Breast epithelium (tissue), 4 donors: ENCODE results near the gene MT4. TPM values are rescaled to one million over a fixed set of nuclear protein-coding genes. Genes with fewer than 3 reads are reported as not detected.

Experiments
- DNase-seq, 2 donors: peaks; one replicate each; pipeline ENCODE4 v3.0.0-alpha.2; 2019; ENCODE audit warnings: low spot score in 2 of 2
- H3K27ac ChIP-seq, 2 donors: fragments of 200-600 bp; sonication (generic) in 1 of 2; one replicate each; pipeline ENCODE4 v1.5.1; 2016 to 2019; ENCODE audit warnings: mild to moderate bottlenecking in 1 of 2
- H3K27me3 ChIP-seq, 2 donors: fragments of 200-600 bp; sonication (generic) in 1 of 2; one replicate each; pipeline versions ENCODE4 v1.5.1 to v1.6.0; 2017 to 2019; ENCODE audit warnings: control low read depth in 1 of 2, mild to moderate bottlenecking in 1 of 2
- H3K36me3 ChIP-seq: fragments of 200-600 bp; one replicate; pipeline ENCODE4 v1.5.1; 2019
- H3K4me1 ChIP-seq, 2 donors: fragments of 200-600 bp; sonication (generic); one replicate each; pipeline ENCODE4 v1.5.1; 2016 to 2019; ENCODE audit warnings: control low read depth in 1 of 2
- H3K4me3 ChIP-seq, 3 donors: fragments of 200-600 bp; sonication (generic); 1 replicate in 2 of 3; 2 replicates in 1 of 3; pipeline ENCODE4 v1.5.1; 2016 to 2019; ENCODE audit warnings: mild to moderate bottlenecking in 3 of 3, moderate library complexity in 2 of 3
- H3K9me3 ChIP-seq, 2 donors: fragments of 200-600 bp; sonication (generic) in 1 of 2; one replicate each; pipeline ENCODE4 v1.5.1; 2016 to 2019; ENCODE audit warnings: control low read depth in 1 of 2
- POLR2A ChIP-seq: fragments of 450-650 bp; IDR thresholded peaks from one replicate; pipeline ENCODE4 v1.6.1; 2016; ENCODE audit warnings: antibody characterized with exemption, mild to moderate bottlenecking, moderate library complexity
- POLR2AphosphoS5 ChIP-seq, 3 donors: sonication (generic); formaldehyde crosslinking; IDR thresholded peaks; one replicate each; pipeline ENCODE4 v1.6.1; 2017; ENCODE audit warnings: antibody characterized with exemption in 3 of 3
- intact Hi-C: fragments of 100-400 bp; cut with DNase I; formaldehyde crosslinking; loops from one replicate; pipeline ENCODE4 v1.15.1; 2023; ENCODE audit warnings: low total_unique reads
- total RNA-seq, 3 donors: library from RNA; depleted of rRNA; stranded (reverse); fragments of >200 nt; gene quantifications; one replicate each; pipeline ENCODE4 v1.1.0, GENCODE V29; 2016
- TF ChIP-seq, protein P1 (sequence below), 3 donors: fragments of 450-650 bp; IDR thresholded peaks; one replicate each; pipeline ENCODE4 v1.5.1; 2016 to 2017; ENCODE audit warnings: antibody characterized with exemption in 3 of 3, mild to moderate bottlenecking in 3 of 3, moderate library complexity in 3 of 3

The MT4 gene
- total RNA-seq, 3 donors from 2014 or later: not detected

- peaks cover 7 to 13% of the 10 kb centered on the region in 2 donors for H3K4me1 ChIP-seq
- no peak overlapping the region for H3K4me3 ChIP-seq
- no peaks in the 10 kb centered on the region for H3K27me3 ChIP-seq
- TF ChIP-seq, protein P1, sequence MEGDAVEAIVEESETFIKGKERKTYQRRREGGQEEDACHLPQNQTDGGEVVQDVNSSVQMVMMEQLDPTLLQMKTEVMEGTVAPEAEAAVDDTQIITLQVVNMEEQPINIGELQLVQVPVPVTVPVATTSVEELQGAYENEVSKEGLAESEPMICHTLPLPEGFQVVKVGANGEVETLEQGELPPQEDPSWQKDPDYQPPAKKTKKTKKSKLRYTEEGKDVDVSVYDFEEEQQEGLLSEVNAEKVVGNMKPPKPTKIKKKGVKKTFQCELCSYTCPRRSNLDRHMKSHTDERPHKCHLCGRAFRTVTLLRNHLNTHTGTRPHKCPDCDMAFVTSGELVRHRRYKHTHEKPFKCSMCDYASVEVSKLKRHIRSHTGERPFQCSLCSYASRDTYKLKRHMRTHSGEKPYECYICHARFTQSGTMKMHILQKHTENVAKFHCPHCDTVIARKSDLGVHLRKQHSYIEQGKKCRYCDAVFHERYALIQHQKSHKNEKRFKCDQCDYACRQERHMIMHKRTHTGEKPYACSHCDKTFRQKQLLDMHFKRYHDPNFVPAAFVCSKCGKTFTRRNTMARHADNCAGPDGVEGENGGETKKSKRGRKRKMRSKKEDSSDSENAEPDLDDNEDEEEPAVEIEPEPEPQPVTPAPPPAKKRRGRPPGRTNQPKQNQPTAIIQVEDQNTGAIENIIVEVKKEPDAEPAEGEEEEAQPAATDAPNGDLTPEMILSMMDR (IDR thresholded peaks at IDR 0.05): no peak
- TF ChIP-seq POLR2AphosphoS5 (IDR thresholded peaks at IDR 0.05) (no peak), POLR2A (no peak)
- H3K36me3 ChIP-seq: no peaks in the 10 kb centered on the region
- no peak for DNase-seq
- H3K27ac ChIP-seq: peak overlapping the region; percentile 96 to 99
- intact Hi-C loops: no loop called here
- H3K9me3 ChIP-seq: no peaks in the 10 kb centered on the region
Measured at GRCh38 chr16:56604966-56605365, 40.1 kb downstream of the MT4 start.

GRCh38 chr16:56605475-56605874 lies 40.6 kb downstream of the MT4 start:
- TF ChIP-seq POLR2AphosphoS5 (IDR thresholded peaks at IDR 0.05) (no peak), POLR2A (no peak)
- TF ChIP-seq, protein P1 (IDR thresholded peaks at IDR 0.05): no peak
- no peaks in the 10 kb centered on the region for H3K36me3 ChIP-seq
- intact Hi-C loops: no loop called here
- no peaks in the 10 kb centered on the region for H3K27me3 ChIP-seq
- no peaks in the 10 kb centered on the region for H3K9me3 ChIP-seq
- no peak overlapping the region for H3K4me3 ChIP-seq
- DNase-seq: no peak
- H3K27ac ChIP-seq: peak overlapping the region; percentile 96 to 99
- peaks cover 12 to 13% of the 10 kb centered on the region in 2 donors for H3K4me1 ChIP-seq

- peaks cover 15 to 17% of the 10 kb centered on the region in 2 donors for H3K4me1 ChIP-seq
- intact Hi-C loops: no loop called here
- no peaks in the 10 kb centered on the region for H3K9me3 ChIP-seq
- no peaks in the 10 kb centered on the region for H3K27me3 ChIP-seq
- no peaks in the 10 kb centered on the region for H3K36me3 ChIP-seq
- peak overlapping the region in 1 of 3 donors; percentile 86 for H3K4me3 ChIP-seq
- TF ChIP-seq POLR2AphosphoS5 (IDR thresholded peaks at IDR 0.05) (no peak), POLR2A (no peak)
- TF ChIP-seq, protein P1 (IDR thresholded peaks at IDR 0.05): no peak
- peak in 1 of 2 donors; percentile 61 for DNase-seq
- H3K27ac ChIP-seq: peak overlapping the region; percentile 96 to 99
Measured at GRCh38 chr16:56606071-56606475, 41.2 kb downstream of the MT4 start.

DNA sequence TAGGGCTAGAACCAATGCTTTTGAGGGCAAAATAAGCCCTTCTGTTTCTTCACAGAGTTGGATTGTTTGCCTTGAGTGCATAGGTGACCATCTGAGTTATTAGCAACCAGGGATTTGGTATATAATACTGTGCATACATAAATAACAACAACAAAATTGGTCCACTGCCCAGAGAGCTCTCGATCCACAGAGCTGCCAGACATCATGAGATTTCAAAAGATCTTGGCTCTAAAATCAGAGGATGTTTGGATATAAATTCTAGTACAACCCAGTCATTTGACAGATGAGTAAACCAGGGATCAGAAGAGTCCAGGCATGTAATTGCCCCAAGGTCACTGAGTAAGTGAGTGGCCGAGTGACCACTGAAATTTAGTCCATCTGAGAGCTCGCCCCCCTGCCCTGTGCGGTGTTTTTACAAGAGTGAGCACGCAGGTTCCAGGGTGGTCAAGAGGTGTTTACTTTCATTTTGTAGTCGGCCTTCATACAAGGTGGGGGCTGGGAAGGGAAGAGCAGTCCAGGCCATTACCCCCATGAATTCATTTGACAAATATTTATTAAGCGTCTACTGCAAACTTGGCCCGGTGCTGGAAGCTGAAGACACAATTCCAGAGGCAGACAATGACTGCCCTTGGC lies 41.7 kb downstream of the MT4 start:
- intact Hi-C loops: no loop called here
- Histone ChIP-seq H3K27me3 (no peaks in the 10 kb centered on the region), H3K4me1 (peaks cover 18 to 19% of the 10 kb centered on the region in 2 donors), H3K27ac (peak overlapping the region; percentile 96 to 99), H3K9me3 (no peaks in the 10 kb centered on the region), H3K36me3 (no peaks in the 10 kb centered on the region), H3K4me3 (peak overlapping the region in 2 of 3 donors; percentile 78 to 86)
- TF ChIP-seq POLR2A: no peak
- no peak for TF ChIP-seq POLR2AphosphoS5 (IDR thresholded peaks at IDR 0.05)
- TF ChIP-seq, protein P1 (IDR thresholded peaks at IDR 0.05): no peak
- no peak for DNase-seq

- no peaks in the 10 kb centered on the region for H3K27me3 ChIP-seq
- H3K27ac ChIP-seq: peak overlapping the region; percentile 96 to 99
- peak; percentile 79 to 96 for DNase-seq
- H3K36me3 ChIP-seq: no peaks in the 10 kb centered on the region
- H3K4me1 ChIP-seq: peaks cover 18 to 19% of the 10 kb centered on the region in 2 donors
- intact Hi-C loops: no loop called here
- peak overlapping the region; percentile 78 to 86 (median 83) for H3K4me3 ChIP-seq
- no peaks in the 10 kb centered on the region for H3K9me3 ChIP-seq
- TF ChIP-seq POLR2A (no peak), POLR2AphosphoS5 (IDR thresholded peaks at IDR 0.05) (peak; percentile 93 to 100 (median 98))
- TF ChIP-seq, protein P1 (IDR thresholded peaks at IDR 0.05): peak in 1 of 3 donors; percentile 16
Measured at GRCh38 chr16:56607109-56607618, 42.3 kb downstream of the MT4 start.
